HCT116 (cell line): ENCODE data around the gene MED25. TPM values are rescaled to one million over a fixed set of nuclear protein-coding genes. Genes with fewer than 3 reads are reported as not detected.

ENCODE experiments used
- ATAC-seq: fragments of 200-7000 bp; cut with Tn5 transposase; 2 replicates; pipeline ENCODE4 v1.9.1; 2020; ENCODE audit warnings: mild to moderate bottlenecking, moderate library complexity
- BruUV-seq: library from RNA; stranded (reverse); fragments of 400-500 nt; replicated peaks from 2 replicates; lab custom pipeline; 2021; lab: Mats Ljungman, UMichigan
- CTCF ChIA-PET: fragments of 300-600 bp; sonication (Branson Sonifier 250); formaldehyde crosslinking; loops from one replicate; lab custom pipeline; 2021; ENCODE audit warnings: antibody characterized with exemption; lab: Charles Lee
- POLR2A ChIA-PET: fragments of 300-600, 350-600 bp; sonication (Branson Sonifier 250); formaldehyde crosslinking; loops from one replicate; lab custom pipeline; 2021; ENCODE audit warnings: antibody characterized with exemption; lab: Charles Lee
- RAD21 ChIA-PET, 2 experiments: fragments of 300-600 bp; sonication (Branson Sonifier 250); formaldehyde crosslinking; loops; one replicate each; lab custom pipeline; 2023; ENCODE audit warnings: low total read pairs in 2 of 2; ENCODE audit not compliant: uncharacterized antibody in 2 of 2, unreplicated experiment in 2 of 2, low non-redundant PET in 1 of 2; lab: Charles Lee
- DNase-seq: peaks from one replicate; pipeline ENCODE4 v3.0.0-alpha.2; 2010; ENCODE audit warnings: low read depth, low spot score
- H2AFZ ChIP-seq: fragments of 200-600 bp; shearing (Covaris generic), sonication (generic); 2 replicates; pipeline ENCODE4 v1.6.1; 2017; ENCODE audit warnings: low read depth, mixed run types, mixed read lengths, antibody characterized with exemption, low read length; ENCODE audit not compliant: poor library complexity, severe bottlenecking
- H3K27ac ChIP-seq: 2 replicates; pipeline ENCODE4 v1.5.1; 2012; ENCODE audit warnings: low read depth, low read length
- H3K27me3 ChIP-seq: fragments of 200-600 bp; sonication (generic); 2 replicates; pipeline ENCODE4 v1.6.1; 2016; ENCODE audit warnings: mixed run types, low read length, mixed read lengths; ENCODE audit not compliant: insufficient read depth
- H3K36me3 ChIP-seq, 2 experiments: fragments of 200-500 bp in 1 of 2; fragments of 200-600 bp in 1 of 2; sonication (Bioruptor generic) in 1 of 2; sonication (generic) in 1 of 2; 2 replicates each; pipeline versions ENCODE4 v1.5.1 to v1.6.1; 2014 to 2016; ENCODE audit warnings: low read length in 2 of 2, inconsistent platforms in 1 of 2, mixed read lengths in 1 of 2, mixed run types in 1 of 2; ENCODE audit not compliant: insufficient read depth in 2 of 2, control insufficient read depth in 1 of 2
- H3K4me1 ChIP-seq, 2 experiments: fragments of 200-600 bp in 1 of 2; sonication (generic) in 1 of 2; 2 replicates each; pipeline versions ENCODE4 v1.5.1 to v1.6.1; 2012 to 2017; ENCODE audit warnings: low read length in 2 of 2, inconsistent platforms in 1 of 2, mild to moderate bottlenecking in 1 of 2, mixed read lengths in 1 of 2, mixed run types in 1 of 2, moderate library complexity in 1 of 2; ENCODE audit not compliant: insufficient read depth in 2 of 2, control insufficient read depth in 1 of 2
- H3K4me2 ChIP-seq: fragments of 200-600 bp; sonication (generic); 2 replicates; pipeline ENCODE4 v1.6.1; 2017; ENCODE audit warnings: mixed run types, low read length, mixed read lengths
- H3K4me3 ChIP-seq, 2 experiments: fragments of 200-600 bp in 1 of 2; sonication (generic) in 1 of 2; replicated peaks in 1 of 2; 2 replicates each; pipeline ENCODE4 v1.5.1; 2011 to 2016; ENCODE audit warnings: low read length in 2 of 2, control low read depth in 1 of 2, low read depth in 1 of 2, mild to moderate bottlenecking in 1 of 2, mixed read lengths in 1 of 2, mixed run types in 1 of 2
- H3K79me2 ChIP-seq: fragments of 200-600 bp; sonication (generic); 2 replicates; pipeline ENCODE4 v1.6.1; 2017; ENCODE audit warnings: mild to moderate bottlenecking, mixed run types, low read length, moderate library complexity, mixed read lengths; ENCODE audit not compliant: insufficient read depth
- H3K9ac ChIP-seq: fragments of 200-600 bp; sonication (generic); 2 replicates; pipeline ENCODE4 v1.6.1; 2016; ENCODE audit warnings: low read length, mixed read lengths
- H3K9me2 ChIP-seq: fragments of 200-600 bp; sonication (generic), shearing (Covaris generic); 2 replicates; pipeline ENCODE4 v1.6.1; 2017; ENCODE audit warnings: mixed run types, mild to moderate bottlenecking, moderate library complexity; ENCODE audit not compliant: insufficient read depth
- H3K9me3 ChIP-seq, 2 experiments: fragments of 200-500 bp in 1 of 2; fragments of 200-600 bp in 1 of 2; sonication (Bioruptor generic) in 1 of 2; sonication (generic) in 1 of 2; 2 replicates each; pipeline ENCODE4 v1.6.1; 2014 to 2017; ENCODE audit warnings: low read length in 2 of 2, mixed read lengths in 2 of 2, inconsistent platforms in 1 of 2, low read depth in 1 of 2, mild to moderate bottlenecking in 1 of 2, mixed run types in 1 of 2, moderate library complexity in 1 of 2; ENCODE audit not compliant: control insufficient read depth in 1 of 2, insufficient read depth in 1 of 2
- H4K20me1 ChIP-seq: fragments of 200-600 bp; sonication (generic), shearing (Covaris generic); 2 replicates; pipeline ENCODE4 v1.6.1; 2017; ENCODE audit warnings: mixed run types, mild to moderate bottlenecking, moderate library complexity; ENCODE audit not compliant: insufficient read depth
- CBX3 ChIP-seq: IDR thresholded peaks from 2 replicates; pipeline ENCODE4 v1.6.1; 2012; ENCODE audit warnings: low read depth
- ELF1 ChIP-seq: IDR thresholded peaks from 2 replicates; pipeline ENCODE4 v1.6.1; 2012; ENCODE audit warnings: low read depth, borderline replicate concordance
- EZH2 ChIP-seq: fragments of 200-600 bp; sonication (generic); IDR thresholded peaks from 2 replicates; pipeline ENCODE4 v1.6.1; 2017; ENCODE audit warnings: antibody characterized with exemption, mixed run types
- EZH2phosphoT487 ChIP-seq: fragments of 200-600 bp; IDR thresholded peaks from 2 replicates; pipeline ENCODE4 v1.6.1; 2018; ENCODE audit warnings: antibody characterized with exemption, borderline replicate concordance
- JUND ChIP-seq: IDR thresholded peaks from 2 replicates; pipeline ENCODE4 v1.6.1; 2012
- RAD21 ChIP-seq: IDR thresholded peaks from 2 replicates; pipeline ENCODE4 v1.6.1; 2012; ENCODE audit warnings: low read depth, mild to moderate bottlenecking
- SP1 ChIP-seq: IDR thresholded peaks from 2 replicates; pipeline ENCODE4 v1.6.1; 2012; ENCODE audit warnings: low read depth
- TCF7L2 ChIP-seq: IDR thresholded peaks from 2 replicates; pipeline ENCODE4 v1.7.0; 2011; ENCODE audit warnings: borderline replicate concordance, inconsistent platforms; ENCODE audit not compliant: insufficient read depth, insufficient read length; ENCODE audit errors: extremely low read depth
- YY1 ChIP-seq: IDR thresholded peaks from 2 replicates; pipeline ENCODE4 v1.6.1; 2011; ENCODE audit warnings: low read length, low read depth, moderate library complexity, mild to moderate bottlenecking; ENCODE audit not compliant: insufficient replicate concordance; ENCODE audit errors: extremely low read depth
- ZFX ChIP-seq: fragments of 450-650 bp; IDR thresholded peaks from 2 replicates; pipeline ENCODE4 v1.6.1; 2017
- ZNF274 ChIP-seq: fragments of 200-500 bp; sonication (Bioruptor generic); IDR thresholded peaks from 2 replicates; pipeline ENCODE4 v1.6.1; 2014; ENCODE audit warnings: mild to moderate bottlenecking, low read depth, low read length, inconsistent platforms
- intact Hi-C: fragments of 100-400 bp; cut with micrococcal nuclease; formaldehyde crosslinking; loops from 2 replicates; pipeline ENCODE4 v1.10.0; 2022
- total RNA-seq: library from RNA; stranded (reverse); gene quantifications from one replicate; pipeline ENCODE4 v1.2.1, GENCODE V29; 2021; ENCODE audit not compliant: unreplicated experiment
- TF ChIP-seq, protein P1 (sequence below): IDR thresholded peaks from 2 replicates; pipeline ENCODE4 v1.6.1; 2012; ENCODE audit warnings: low read depth
- TF ChIP-seq, protein P2 (sequence below): IDR thresholded peaks from 2 replicates; pipeline ENCODE4 v1.6.1; 2012
- TF ChIP-seq, protein P3 (sequence below): IDR thresholded peaks from 2 replicates; pipeline ENCODE4 v1.6.1; 2012
- TF ChIP-seq, protein P4 (sequence below): IDR thresholded peaks from 2 replicates; pipeline ENCODE4 v1.6.1; 2011; ENCODE audit warnings: mild to moderate bottlenecking, low read length, moderate library complexity; ENCODE audit not compliant: insufficient replicate concordance; ENCODE audit errors: extremely low read depth

Gene MED25
- total RNA-seq, 1 experiment from 2014 or later: 77.7 TPM

DNA sequence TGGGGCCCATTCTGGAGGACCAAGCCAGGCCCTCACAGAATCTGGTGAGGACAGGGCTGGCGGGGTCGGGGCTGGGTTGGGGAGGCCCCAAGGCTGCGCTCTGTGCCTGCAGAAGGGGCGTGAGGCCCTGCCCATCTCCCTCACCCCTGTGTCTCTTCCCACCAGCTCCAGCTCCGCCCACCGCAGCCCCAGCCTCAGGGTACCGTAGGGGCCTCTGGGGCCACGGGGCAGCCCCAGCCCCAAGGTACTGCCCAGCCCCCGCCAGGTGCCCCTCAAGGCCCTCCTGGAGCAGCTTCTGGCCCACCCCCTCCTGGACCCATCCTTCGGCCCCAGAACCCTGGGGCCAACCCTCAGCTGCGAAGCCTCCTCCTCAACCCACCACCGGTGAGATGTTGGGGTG lies 17.5 kb downstream of the MED25 start:
- Histone ChIP-seq H4K20me1 (no peaks in the 10 kb centered on the region), H3K4me2 (no peak overlapping the region), H3K4me3 (no peak overlapping the region), H3K79me2 (no peaks in the 10 kb centered on the region), H3K27ac (no peak overlapping the region), H2AFZ (no peak overlapping the region), H3K27me3 (no peaks in the 10 kb centered on the region), H3K9me3 (no peaks in the 10 kb centered on the region), H3K36me3 (peaks cover 37 to 49% of the 10 kb centered on the region in 2 experiments), H3K9ac (no peak overlapping the region), H3K9me2 (no peaks in the 10 kb centered on the region), H3K4me1 (no peaks in the 10 kb centered on the region)
- CTCF ChIA-PET: no interaction called here
- POLR2A ChIA-PET: no interaction called here
- DNase-seq (no peak), ATAC-seq (no peak)
- RAD21 ChIA-PET: no interaction called here
- TF ChIP-seq CBX3: no peak
- TF ChIP-seq YY1: no peak
- TF ChIP-seq RAD21: no peak
- TF ChIP-seq, protein P1, sequence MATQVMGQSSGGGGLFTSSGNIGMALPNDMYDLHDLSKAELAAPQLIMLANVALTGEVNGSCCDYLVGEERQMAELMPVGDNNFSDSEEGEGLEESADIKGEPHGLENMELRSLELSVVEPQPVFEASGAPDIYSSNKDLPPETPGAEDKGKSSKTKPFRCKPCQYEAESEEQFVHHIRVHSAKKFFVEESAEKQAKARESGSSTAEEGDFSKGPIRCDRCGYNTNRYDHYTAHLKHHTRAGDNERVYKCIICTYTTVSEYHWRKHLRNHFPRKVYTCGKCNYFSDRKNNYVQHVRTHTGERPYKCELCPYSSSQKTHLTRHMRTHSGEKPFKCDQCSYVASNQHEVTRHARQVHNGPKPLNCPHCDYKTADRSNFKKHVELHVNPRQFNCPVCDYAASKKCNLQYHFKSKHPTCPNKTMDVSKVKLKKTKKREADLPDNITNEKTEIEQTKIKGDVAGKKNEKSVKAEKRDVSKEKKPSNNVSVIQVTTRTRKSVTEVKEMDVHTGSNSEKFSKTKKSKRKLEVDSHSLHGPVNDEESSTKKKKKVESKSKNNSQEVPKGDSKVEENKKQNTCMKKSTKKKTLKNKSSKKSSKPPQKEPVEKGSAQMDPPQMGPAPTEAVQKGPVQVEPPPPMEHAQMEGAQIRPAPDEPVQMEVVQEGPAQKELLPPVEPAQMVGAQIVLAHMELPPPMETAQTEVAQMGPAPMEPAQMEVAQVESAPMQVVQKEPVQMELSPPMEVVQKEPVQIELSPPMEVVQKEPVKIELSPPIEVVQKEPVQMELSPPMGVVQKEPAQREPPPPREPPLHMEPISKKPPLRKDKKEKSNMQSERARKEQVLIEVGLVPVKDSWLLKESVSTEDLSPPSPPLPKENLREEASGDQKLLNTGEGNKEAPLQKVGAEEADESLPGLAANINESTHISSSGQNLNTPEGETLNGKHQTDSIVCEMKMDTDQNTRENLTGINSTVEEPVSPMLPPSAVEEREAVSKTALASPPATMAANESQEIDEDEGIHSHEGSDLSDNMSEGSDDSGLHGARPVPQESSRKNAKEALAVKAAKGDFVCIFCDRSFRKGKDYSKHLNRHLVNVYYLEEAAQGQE: no peak
- TF ChIP-seq, protein P2, sequence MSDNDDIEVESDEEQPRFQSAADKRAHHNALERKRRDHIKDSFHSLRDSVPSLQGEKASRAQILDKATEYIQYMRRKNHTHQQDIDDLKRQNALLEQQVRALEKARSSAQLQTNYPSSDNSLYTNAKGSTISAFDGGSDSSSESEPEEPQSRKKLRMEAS: no peak
- no peak for TF ChIP-seq ELF1
- TF ChIP-seq SP1: no peak
- TF ChIP-seq, protein P3, sequence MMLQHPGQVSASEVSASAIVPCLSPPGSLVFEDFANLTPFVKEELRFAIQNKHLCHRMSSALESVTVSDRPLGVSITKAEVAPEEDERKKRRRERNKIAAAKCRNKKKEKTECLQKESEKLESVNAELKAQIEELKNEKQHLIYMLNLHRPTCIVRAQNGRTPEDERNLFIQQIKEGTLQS: no peak
- TF ChIP-seq ZNF274: no peak
- TF ChIP-seq EZH2: no peak
- no peak for TF ChIP-seq ZFX
- no peak for TF ChIP-seq EZH2phosphoT487
- TF ChIP-seq, protein P4, sequence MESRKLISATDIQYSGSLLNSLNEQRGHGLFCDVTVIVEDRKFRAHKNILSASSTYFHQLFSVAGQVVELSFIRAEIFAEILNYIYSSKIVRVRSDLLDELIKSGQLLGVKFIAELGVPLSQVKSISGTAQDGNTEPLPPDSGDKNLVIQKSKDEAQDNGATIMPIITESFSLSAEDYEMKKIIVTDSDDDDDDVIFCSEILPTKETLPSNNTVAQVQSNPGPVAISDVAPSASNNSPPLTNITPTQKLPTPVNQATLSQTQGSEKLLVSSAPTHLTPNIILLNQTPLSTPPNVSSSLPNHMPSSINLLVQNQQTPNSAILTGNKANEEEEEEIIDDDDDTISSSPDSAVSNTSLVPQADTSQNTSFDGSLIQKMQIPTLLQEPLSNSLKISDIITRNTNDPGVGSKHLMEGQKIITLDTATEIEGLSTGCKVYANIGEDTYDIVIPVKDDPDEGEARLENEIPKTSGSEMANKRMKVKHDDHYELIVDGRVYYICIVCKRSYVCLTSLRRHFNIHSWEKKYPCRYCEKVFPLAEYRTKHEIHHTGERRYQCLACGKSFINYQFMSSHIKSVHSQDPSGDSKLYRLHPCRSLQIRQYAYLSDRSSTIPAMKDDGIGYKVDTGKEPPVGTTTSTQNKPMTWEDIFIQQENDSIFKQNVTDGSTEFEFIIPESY: no peak
- TF ChIP-seq TCF7L2: no peak
- TF ChIP-seq JUND: no peak
- no TSS peak for BruUV-seq
- intact Hi-C loops: no loop called here
